IMR-90 (cell line): ENCODE data around the gene TBC1D1. TPM values are rescaled to one million over a fixed set of nuclear protein-coding genes. Genes with fewer than 3 reads are reported as not detected.

Experiments used
- ATAC-seq: fragments of 200-7000 bp; cut with Tn5 transposase; 2 replicates; pipeline ENCODE4 v1.9.1; 2020; ENCODE audit warnings: low read depth, mild to moderate bottlenecking, moderate library complexity
- BruUV-seq: library from RNA; stranded (reverse); fragments of 400-500 nt; replicated peaks from 2 replicates; lab custom pipeline; 2021; lab: Mats Ljungman, UMichigan
- CTCF ChIA-PET: fragments of 300-600 bp; formaldehyde crosslinking; extraction: SDS; loops from one replicate; lab custom pipeline; 2021; ENCODE audit warnings: antibody characterized with exemption; lab: Yijun Ruan, JAX
- POLR2A ChIA-PET: fragments of 300-600 bp; sonication (Branson Sonifier 250); formaldehyde crosslinking; loops from one replicate; lab custom pipeline; 2022; ENCODE audit warnings: antibody characterized with exemption; ENCODE audit not compliant: unreplicated experiment; lab: Charles Lee
- DNase-seq: peaks from one replicate; pipeline ENCODE4 v3.0.0; 2013
- H2AFZ ChIP-seq: replicated peaks from 2 replicates; pipeline ENCODE3; 2013; ENCODE audit warnings: low read length, mild to moderate bottlenecking; ENCODE audit not compliant: poor library complexity
- H2AK5ac ChIP-seq: 2 replicates; pipeline ENCODE4 v1.6.1; 2013; ENCODE audit warnings: low read depth, low read length, inconsistent platforms
- H2AK9ac ChIP-seq: replicated peaks from 2 replicates; pipeline ENCODE3; 2013; ENCODE audit warnings: mild to moderate bottlenecking, low read depth, low read length, moderate library complexity; ENCODE audit not compliant: poor library complexity
- H2BK120ac ChIP-seq: 2 replicates; pipeline ENCODE4 v1.6.1; 2013; ENCODE audit warnings: low read depth, low read length, inconsistent platforms
- H2BK15ac ChIP-seq: 3 replicates; pipeline ENCODE4 v1.6.1; 2013; ENCODE audit warnings: low read depth, low read length, inconsistent platforms
- H2BK20ac ChIP-seq: 2 replicates; pipeline ENCODE4 v1.6.1; 2013; ENCODE audit warnings: low read depth, mild to moderate bottlenecking, inconsistent platforms, low read length, moderate library complexity
- H2BK5ac ChIP-seq: 2 replicates; pipeline ENCODE4 v1.6.1; 2013; ENCODE audit warnings: mild to moderate bottlenecking, low read depth, low read length, inconsistent platforms; ENCODE audit not compliant: poor library complexity, severe bottlenecking
- H3K14ac ChIP-seq: replicated peaks from 2 replicates; pipeline ENCODE4 v1.6.1; 2013; ENCODE audit warnings: low read depth, low read length, inconsistent platforms
- H3K18ac ChIP-seq: 2 replicates; pipeline ENCODE4 v1.6.1; 2013; ENCODE audit warnings: low read depth, low read length, control low read depth
- H3K23ac ChIP-seq: 2 replicates; pipeline ENCODE4 v1.6.1; 2013; ENCODE audit warnings: low read depth, low read length, inconsistent platforms
- H3K27ac ChIP-seq: 2 replicates; pipeline ENCODE4 v1.5.1; 2013; ENCODE audit warnings: mild to moderate bottlenecking, control low read depth, low read length; ENCODE audit not compliant: insufficient read depth
- H3K27me3 ChIP-seq: 2 replicates; pipeline ENCODE4 v1.6.1; 2013; ENCODE audit warnings: low read length; ENCODE audit not compliant: control insufficient read depth, insufficient read depth
- H3K36me3 ChIP-seq: 2 replicates; pipeline ENCODE4 v1.6.1; 2013; ENCODE audit warnings: low read length, mixed read lengths; ENCODE audit not compliant: control insufficient read depth, insufficient read depth
- H3K4ac ChIP-seq: 2 replicates; pipeline ENCODE4 v1.6.1; 2013; ENCODE audit warnings: low read depth, low read length, inconsistent platforms
- H3K4me1 ChIP-seq: 2 replicates; pipeline ENCODE4 v1.6.1; 2013; ENCODE audit warnings: low read length, mixed read lengths; ENCODE audit not compliant: control insufficient read depth, insufficient read depth
- H3K4me2 ChIP-seq: 2 replicates; pipeline ENCODE4 v1.6.1; 2013; ENCODE audit warnings: low read depth, mild to moderate bottlenecking, control low read depth, low read length, moderate library complexity
- H3K4me3 ChIP-seq: 2 replicates; pipeline ENCODE4 v1.5.1; 2013; ENCODE audit warnings: low read depth, mild to moderate bottlenecking, control low read depth, low read length, moderate library complexity; ENCODE audit not compliant: insufficient read depth
- H3K56ac ChIP-seq: 2 replicates; pipeline ENCODE4 v1.6.1; 2013; ENCODE audit warnings: low read length, inconsistent platforms; ENCODE audit not compliant: insufficient read depth; ENCODE audit errors: extremely low read depth
- H3K79me1 ChIP-seq, 2 experiments: 2 replicates each; pipeline ENCODE4 v1.6.1; 2013; ENCODE audit warnings: low read length in 2 of 2, inconsistent platforms in 1 of 2, low read depth in 1 of 2
- H3K9ac ChIP-seq: 2 replicates; pipeline ENCODE4 v1.6.1; 2013; ENCODE audit warnings: low read depth, low read length, control low read depth
- H3K9me1 ChIP-seq: 2 replicates; pipeline ENCODE4 v1.6.1; 2013; ENCODE audit warnings: low read length, inconsistent platforms; ENCODE audit not compliant: insufficient read depth
- H3K9me3 ChIP-seq: 2 replicates; pipeline ENCODE4 v1.6.1; 2013; ENCODE audit warnings: low read length; ENCODE audit not compliant: control insufficient read depth, insufficient read depth
- H4K20me1 ChIP-seq: 2 replicates; pipeline ENCODE4 v1.6.1; 2013; ENCODE audit warnings: low read length, inconsistent platforms; ENCODE audit not compliant: insufficient read depth
- H4K5ac ChIP-seq: 2 replicates; pipeline ENCODE4 v1.6.1; 2013; ENCODE audit warnings: mild to moderate bottlenecking, low read depth, low read length, control low read depth
- H4K8ac ChIP-seq, 2 experiments: 2 replicates each; pipeline ENCODE4 v1.6.1; 2013; ENCODE audit warnings: low read depth in 2 of 2, low read length in 2 of 2, control low read depth in 1 of 2, inconsistent platforms in 1 of 2
- H4K91ac ChIP-seq: 2 replicates; pipeline ENCODE4 v1.6.1; 2013; ENCODE audit warnings: low read depth, low read length, inconsistent platforms; ENCODE audit not compliant: insufficient read depth
- BHLHE40 ChIP-seq: fragments of 150-350 bp; IDR thresholded peaks from 2 replicates; pipeline ENCODE4 v1.6.1; 2016; ENCODE audit warnings: mild to moderate bottlenecking, low read depth, low read length
- CTCF ChIP-seq: conservative IDR thresholded peaks from 2 replicates; pipeline ENCODE4 v1.5.1; 2012; ENCODE audit warnings: mild to moderate bottlenecking, low read depth, low read length, improper control_type of control experiment
- ELK1 ChIP-seq: fragments of 150-350 bp; IDR thresholded peaks from 2 replicates; pipeline ENCODE4 v1.6.1; 2016; ENCODE audit warnings: low read depth, mild to moderate bottlenecking, low read length, moderate library complexity, borderline replicate concordance
- FOS ChIP-seq: fragments of 150-350 bp; IDR thresholded peaks from 2 replicates; pipeline ENCODE4 v1.6.1; 2016; ENCODE audit warnings: low read depth, low read length
- MAFK ChIP-seq: IDR thresholded peaks from 2 replicates; pipeline ENCODE4 v1.6.1; 2012; ENCODE audit warnings: low read depth, low read length, improper control_type of control experiment
- MAZ ChIP-seq: IDR thresholded peaks from 2 replicates; pipeline ENCODE4 v1.6.1; 2012; ENCODE audit warnings: low read depth, mild to moderate bottlenecking, low read length, improper control_type of control experiment, moderate library complexity, borderline replicate concordance
- MXI1 ChIP-seq: IDR thresholded peaks from 2 replicates; pipeline ENCODE4 v1.6.1; 2012; ENCODE audit warnings: low read depth, mild to moderate bottlenecking, low read length, moderate library complexity, borderline replicate concordance
- POLR2A ChIP-seq: IDR thresholded peaks from 2 replicates; pipeline ENCODE4 v1.6.1; 2012; ENCODE audit warnings: mild to moderate bottlenecking, low read depth, low read length
- RCOR1 ChIP-seq: IDR thresholded peaks from 2 replicates; pipeline ENCODE4 v1.6.1; 2012; ENCODE audit warnings: mild to moderate bottlenecking, low read length, improper control_type of control experiment; ENCODE audit not compliant: insufficient replicate concordance
- RFX5 ChIP-seq: IDR thresholded peaks from 2 replicates; pipeline ENCODE4 v1.8.0; 2012; ENCODE audit warnings: low read depth, mild to moderate bottlenecking, low read length, moderate library complexity
- SMC3 ChIP-seq: fragments of 150-350 bp; IDR thresholded peaks from 2 replicates; pipeline ENCODE4 v1.6.1; 2016; ENCODE audit warnings: low read depth, mild to moderate bottlenecking, antibody characterized with exemption, low read length, moderate library complexity
- WGBS, 2 experiments: methylation state at CpG; one replicate each; pipeline versions ENCODE4 v1.1.5 to v1.1.7; 2013; ENCODE audit warnings: missing lambda C conversion rate in 2 of 2; ENCODE audit not compliant: insufficient read length in 1 of 2; ENCODE audit errors: extremely low coverage in 2 of 2; 5-methylcytosine and 5-hydroxymethylcytosine counted together
- dilution Hi-C: fragments of 300-500 bp; cut with HindIII; formaldehyde crosslinking; loops from one replicate; pipeline ENCODE4 v1.14.3; 2018; ENCODE audit warnings: low sequenced_read_pairs; ENCODE audit not compliant: unreplicated experiment
- in situ Hi-C: fragments of 300-500 bp; cut with MboI; formaldehyde crosslinking; loops from 3 replicates; pipeline ENCODE4 v1.14.3; 2019; ENCODE audit warnings: low sequenced_read_pairs, inconsistent platforms, mixed read lengths
- intact Hi-C: fragments of 100-400 bp; cut with micrococcal nuclease; formaldehyde crosslinking; loops from 2 replicates; pipeline ENCODE4 v1.10.0; 2022
- polyA plus RNA-seq, 3 experiments: library from polyadenylated mRNA; depleted of rRNA; stranded (reverse); fragments of >200 nt; gene quantifications; 2 replicates each; pipeline ENCODE4 v1.2.3, GENCODE V29; 2012; ENCODE audit warnings: low replicate concordance in 1 of 3
- total RNA-seq: library from RNA; depleted of rRNA; stranded (reverse); fragments of >200 nt; gene quantifications from 2 replicates; pipeline ENCODE4 v1.2.3, GENCODE V29; 2012

The TBC1D1 gene
- total and polyA plus RNA-seq, 2 of the 4 experiments (the other 2 are of a cell fraction) = 42.4 to 104 TPM

- Histone ChIP-seq H2BK20ac (no peak overlapping the region), H2AK5ac (no peak overlapping the region), H4K8ac (no peak overlapping the region), H3K4me1 (no peaks in the 10 kb centered on the region), H3K14ac (no peak overlapping the region), H2BK120ac (no peak overlapping the region), H2BK15ac (no peak overlapping the region), H4K5ac (no peak overlapping the region), H3K9ac (no peak overlapping the region), H3K23ac (no peak overlapping the region), H2AK9ac (no peak overlapping the region), H2BK5ac (no peak overlapping the region), H3K36me3 (peaks cover 3% of the 10 kb centered on the region; the same call in 1 of the 2 replicates), H3K4ac (no peak overlapping the region), H3K79me1 (no peaks in the 10 kb centered on the region), H3K9me1 (no peaks in the 10 kb centered on the region), H3K4me3 (no peak overlapping the region), H3K18ac (no peak overlapping the region), H3K27me3 (no peaks in the 10 kb centered on the region), H4K20me1 (no peaks in the 10 kb centered on the region), H3K56ac (no peak overlapping the region), H3K9me3 (no peaks in the 10 kb centered on the region), H2AFZ (no peak overlapping the region), H4K91ac (no peak overlapping the region), H3K4me2 (no peak overlapping the region), H3K27ac (no peak overlapping the region)
- CTCF ChIA-PET = no interaction called here
- no peak for DNase-seq
- BruUV-seq = no TSS peak
- dilution Hi-C loops (no loop called here), intact Hi-C loops (no loop called here), in situ Hi-C loops (no loop called here)
- TF ChIP-seq ELK1 (no peak), SMC3 (no peak), MAZ (no peak), CTCF (no peak), POLR2A (no peak), RCOR1 (no peak), BHLHE40 (no peak), MXI1 (no peak), RFX5 (no peak), MAFK (no peak), FOS (no peak)
- POLR2A ChIA-PET = no interaction called here
- no peak for ATAC-seq
- no CpG with 5 or more reads among the region's 1 CpG for WGBS, 2 experiments
Observed at GRCh38 chr4:37860266-37860665, 30.6 kb upstream of the TBC1D1 start.
